ENCODE results near the gene CCDC171.
A peak's percentile ranks its signal among the peaks of the same experiment; 100 is the strongest.

CCDC171 gene

DNA sequence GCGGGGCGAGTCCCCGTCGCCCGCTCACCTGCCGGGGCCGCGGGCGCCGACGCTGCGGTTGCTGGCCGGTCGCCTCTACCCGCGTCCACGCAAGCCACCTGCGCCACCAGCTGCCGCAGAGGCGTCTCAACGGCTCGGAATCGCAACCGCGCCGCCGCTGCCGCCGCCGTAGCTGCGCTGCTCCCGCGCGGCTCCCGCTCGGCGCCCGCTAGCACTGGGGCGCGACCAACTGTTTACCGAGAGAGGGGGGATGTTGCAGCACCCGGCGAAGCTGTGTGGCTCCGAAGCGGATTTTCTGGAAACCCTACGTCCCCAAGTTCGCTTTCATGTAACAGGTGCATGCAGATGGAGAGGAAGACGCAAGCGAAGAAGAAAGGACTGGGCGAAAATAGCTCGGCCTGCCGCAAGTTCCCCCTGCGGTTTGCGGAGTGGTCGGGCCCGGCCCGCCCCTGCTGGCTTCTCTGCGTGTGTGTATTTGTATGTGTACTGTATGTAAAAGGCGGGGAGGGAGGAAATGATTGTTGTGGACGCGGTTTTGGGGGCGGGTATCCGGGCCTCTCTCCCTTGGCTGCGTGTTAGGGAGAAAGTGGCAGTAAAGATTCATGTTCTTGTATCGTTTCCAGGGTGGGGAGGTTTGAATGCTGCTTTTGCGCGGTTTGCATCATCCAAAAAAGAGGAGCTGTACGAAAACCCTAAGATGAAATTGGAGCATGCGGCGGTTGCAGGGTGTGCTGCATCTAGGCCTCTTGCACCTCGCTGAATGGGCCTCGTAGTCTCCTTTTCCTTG lies 41.9 kb upstream of the CCDC171 start, which contains the start of gene PSIP1:
Gene PSIP1, minus strand, starts transcription at position 182 of the 787 bp plus-strand sequence. CDS start 782 bp downstream, outside the sequence.
- Histone ChIP-seq H3K27ac (ENCODE audit: low read depth, low read length) (peak within 1 kb of the TSS; percentile 88), H2AFZ (ENCODE audit: low read depth, low read length, severe bottlenecking) (peak within 1 kb of the TSS; percentile 97), H3F3A (ENCODE audit: insufficient read depth) (peaks cover 29% of the 10 kb centered on the region), H3K36me3 (ENCODE audit: low read length) (peaks cover 34% of the 10 kb centered on the region), H3K9me3 (ENCODE audit: insufficient read depth, low read length) (no peaks in the 10 kb centered on the region), H3K79me2 (ENCODE audit: insufficient read depth, low read length) (peaks cover 48% of the 10 kb centered on the region), H3K9me2 (replicated peaks; ENCODE audit: insufficient read depth, low read length) (no peaks in the 10 kb centered on the region), H3K27me3 (ENCODE audit: low read length) (no peaks in the 10 kb centered on the region), H3K4me2 (ENCODE audit: low read depth, low read length, poor library complexity, severe bottlenecking) (peak within 1 kb of the TSS; percentile 89), H3K4me3 (ENCODE audit: insufficient read depth, low read length, poor library complexity, severe bottlenecking) (peak within 1 kb of the TSS; percentile 98), H3K9ac (ENCODE audit: low read length) (peak within 1 kb of the TSS; percentile 98), H4K20me1 (ENCODE audit: low read depth, low read length) (peaks cover 23% of the 10 kb centered on the region)
- TF ChIP-seq EZH2phosphoT487 (conservative IDR thresholded peaks at IDR 0.05; ENCODE audit: low read length) = no peak
- TF ChIP-seq, protein P1, sequence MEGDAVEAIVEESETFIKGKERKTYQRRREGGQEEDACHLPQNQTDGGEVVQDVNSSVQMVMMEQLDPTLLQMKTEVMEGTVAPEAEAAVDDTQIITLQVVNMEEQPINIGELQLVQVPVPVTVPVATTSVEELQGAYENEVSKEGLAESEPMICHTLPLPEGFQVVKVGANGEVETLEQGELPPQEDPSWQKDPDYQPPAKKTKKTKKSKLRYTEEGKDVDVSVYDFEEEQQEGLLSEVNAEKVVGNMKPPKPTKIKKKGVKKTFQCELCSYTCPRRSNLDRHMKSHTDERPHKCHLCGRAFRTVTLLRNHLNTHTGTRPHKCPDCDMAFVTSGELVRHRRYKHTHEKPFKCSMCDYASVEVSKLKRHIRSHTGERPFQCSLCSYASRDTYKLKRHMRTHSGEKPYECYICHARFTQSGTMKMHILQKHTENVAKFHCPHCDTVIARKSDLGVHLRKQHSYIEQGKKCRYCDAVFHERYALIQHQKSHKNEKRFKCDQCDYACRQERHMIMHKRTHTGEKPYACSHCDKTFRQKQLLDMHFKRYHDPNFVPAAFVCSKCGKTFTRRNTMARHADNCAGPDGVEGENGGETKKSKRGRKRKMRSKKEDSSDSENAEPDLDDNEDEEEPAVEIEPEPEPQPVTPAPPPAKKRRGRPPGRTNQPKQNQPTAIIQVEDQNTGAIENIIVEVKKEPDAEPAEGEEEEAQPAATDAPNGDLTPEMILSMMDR (IDR thresholded peaks at IDR 0.05; ENCODE audit: insufficient read depth, low read length, poor library complexity, severe bottlenecking) = no peak

- Histone ChIP-seq H3K79me2 (ENCODE audit: insufficient read depth, low read length) (peaks cover 35% of the 10 kb centered on the region), H3K4me2 (ENCODE audit: low read depth, low read length, poor library complexity, severe bottlenecking) (peak overlapping the region; percentile 89), H3K9ac (ENCODE audit: low read length) (peak overlapping the region; percentile 98), H2AFZ (ENCODE audit: low read depth, low read length, severe bottlenecking) (peak overlapping the region; percentile 97), H3K36me3 (ENCODE audit: low read length) (peaks cover 22% of the 10 kb centered on the region), H3F3A (ENCODE audit: insufficient read depth) (peaks cover 29% of the 10 kb centered on the region), H3K27ac (ENCODE audit: low read depth, low read length) (peak overlapping the region; percentile 88), H3K4me3 (ENCODE audit: insufficient read depth, low read length, poor library complexity, severe bottlenecking) (peak overlapping the region; percentile 98), H4K20me1 (ENCODE audit: low read depth, low read length) (peaks cover 23% of the 10 kb centered on the region), H3K27me3 (ENCODE audit: low read length) (no peaks in the 10 kb centered on the region), H3K9me2 (replicated peaks; ENCODE audit: insufficient read depth, low read length) (no peaks in the 10 kb centered on the region), H3K9me3 (ENCODE audit: insufficient read depth, low read length) (no peaks in the 10 kb centered on the region)
- TF ChIP-seq EZH2phosphoT487 (conservative IDR thresholded peaks at IDR 0.05; ENCODE audit: low read length) = no peak
These were observed 40.6 kb upstream of the CCDC171 start for GRCh38 chr9:15512204-15512603.

DNA sequence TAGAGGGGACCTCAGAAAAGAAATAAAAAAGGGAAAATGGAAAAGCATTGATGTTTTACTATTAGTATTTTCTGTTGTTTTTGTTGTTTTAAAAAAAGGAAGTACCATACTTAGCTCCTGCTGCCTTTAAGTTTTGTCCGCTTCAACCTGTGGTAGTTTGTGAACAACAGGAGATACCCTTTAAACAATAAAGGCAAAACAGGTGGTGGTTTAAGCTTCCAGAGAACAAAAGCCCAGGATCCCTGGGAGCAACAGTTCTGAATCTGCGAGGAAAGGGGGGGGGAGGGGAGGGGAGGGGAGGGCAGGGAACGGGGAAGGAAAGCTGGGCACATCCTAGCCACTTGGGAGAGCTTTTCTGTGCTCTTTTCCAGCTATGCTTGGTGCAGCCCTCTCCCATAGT lies 40.0 kb upstream of the CCDC171 start:
- Histone ChIP-seq H3K36me3 (ENCODE audit: low read length) (peaks cover 19% of the 10 kb centered on the region), H3K27ac (ENCODE audit: low read depth, low read length) (peak overlapping the region; percentile 88), H3K79me2 (ENCODE audit: insufficient read depth, low read length) (peaks cover 28% of the 10 kb centered on the region), H3F3A (ENCODE audit: insufficient read depth) (peaks cover 29% of the 10 kb centered on the region), H2AFZ (ENCODE audit: low read depth, low read length, severe bottlenecking) (peak overlapping the region; percentile 97), H3K9me2 (replicated peaks; ENCODE audit: insufficient read depth, low read length) (no peaks in the 10 kb centered on the region), H3K4me3 (ENCODE audit: insufficient read depth, low read length, poor library complexity, severe bottlenecking) (no peak overlapping the region), H3K9me3 (ENCODE audit: insufficient read depth, low read length) (no peaks in the 10 kb centered on the region), H4K20me1 (ENCODE audit: low read depth, low read length) (peaks cover 20% of the 10 kb centered on the region), H3K4me2 (ENCODE audit: low read depth, low read length, poor library complexity, severe bottlenecking) (peak overlapping the region; percentile 89), H3K9ac (ENCODE audit: low read length) (peak overlapping the region; percentile 98), H3K27me3 (ENCODE audit: low read length) (no peaks in the 10 kb centered on the region)
- TF ChIP-seq, protein P1 (IDR thresholded peaks at IDR 0.05; ENCODE audit: insufficient read depth, low read length, poor library complexity, severe bottlenecking) = no peak
- no peak for TF ChIP-seq EZH2phosphoT487 (conservative IDR thresholded peaks at IDR 0.05; ENCODE audit: low read length)

DNA sequence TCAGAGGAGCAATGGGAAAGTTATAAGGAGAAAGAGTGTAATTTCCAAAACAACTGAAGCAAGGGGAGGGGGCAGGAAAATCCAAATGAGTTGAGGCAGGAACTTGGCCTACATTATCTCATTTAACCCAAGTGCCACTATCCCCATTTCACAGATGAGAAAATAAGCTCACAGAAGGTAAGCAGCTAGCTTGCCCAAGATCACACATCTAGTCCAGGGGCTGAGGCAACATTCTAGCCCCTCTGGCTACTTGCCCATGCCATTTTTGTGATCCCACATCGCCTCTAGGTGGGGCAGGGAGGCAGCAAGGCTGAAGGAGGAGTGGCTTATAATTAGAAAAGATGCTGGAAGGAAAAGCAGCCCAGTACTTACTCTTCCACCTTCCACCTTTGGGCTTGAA lies 39.5 kb upstream of the CCDC171 start:
- Histone ChIP-seq H3K4me3 (ENCODE audit: insufficient read depth, low read length, poor library complexity, severe bottlenecking) (no peak overlapping the region), H3K4me2 (ENCODE audit: low read depth, low read length, poor library complexity, severe bottlenecking) (peak overlapping the region; percentile 89), H3K79me2 (ENCODE audit: insufficient read depth, low read length) (peaks cover 24% of the 10 kb centered on the region)

More for the DNA sequence above, 39.5 kb upstream of the CCDC171 start:
- TF ChIP-seq EZH2phosphoT487 (conservative IDR thresholded peaks at IDR 0.05; ENCODE audit: low read length) = no peak
- TF ChIP-seq, protein P1 (IDR thresholded peaks at IDR 0.05; ENCODE audit: insufficient read depth, low read length, poor library complexity, severe bottlenecking) = peak; percentile 37
- H4K20me1 ChIP-seq (ENCODE audit: low read depth, low read length) = peaks cover 16% of the 10 kb centered on the region
- peaks cover 28% of the 10 kb centered on the region for H3F3A ChIP-seq (ENCODE audit: insufficient read depth)
- no peaks in the 10 kb centered on the region for H3K27me3 ChIP-seq (ENCODE audit: low read length)
- peak overlapping the region; percentile 88 for H3K27ac ChIP-seq (ENCODE audit: low read depth, low read length)
- no peaks in the 10 kb centered on the region for H3K9me3 ChIP-seq (ENCODE audit: insufficient read depth, low read length)
- H3K36me3 ChIP-seq (ENCODE audit: low read length) = peaks cover 15% of the 10 kb centered on the region
- H3K9ac ChIP-seq (ENCODE audit: low read length) = peak overlapping the region; percentile 98
- H2AFZ ChIP-seq (ENCODE audit: low read depth, low read length, severe bottlenecking) = peak overlapping the region; percentile 97
- H3K9me2 ChIP-seq (replicated peaks; ENCODE audit: insufficient read depth, low read length) = no peaks in the 10 kb centered on the region

All from SU-DHL-6 (cell line).